Measurements from ENCODE around the gene PRPF6.

The PRPF6 gene

DNA sequence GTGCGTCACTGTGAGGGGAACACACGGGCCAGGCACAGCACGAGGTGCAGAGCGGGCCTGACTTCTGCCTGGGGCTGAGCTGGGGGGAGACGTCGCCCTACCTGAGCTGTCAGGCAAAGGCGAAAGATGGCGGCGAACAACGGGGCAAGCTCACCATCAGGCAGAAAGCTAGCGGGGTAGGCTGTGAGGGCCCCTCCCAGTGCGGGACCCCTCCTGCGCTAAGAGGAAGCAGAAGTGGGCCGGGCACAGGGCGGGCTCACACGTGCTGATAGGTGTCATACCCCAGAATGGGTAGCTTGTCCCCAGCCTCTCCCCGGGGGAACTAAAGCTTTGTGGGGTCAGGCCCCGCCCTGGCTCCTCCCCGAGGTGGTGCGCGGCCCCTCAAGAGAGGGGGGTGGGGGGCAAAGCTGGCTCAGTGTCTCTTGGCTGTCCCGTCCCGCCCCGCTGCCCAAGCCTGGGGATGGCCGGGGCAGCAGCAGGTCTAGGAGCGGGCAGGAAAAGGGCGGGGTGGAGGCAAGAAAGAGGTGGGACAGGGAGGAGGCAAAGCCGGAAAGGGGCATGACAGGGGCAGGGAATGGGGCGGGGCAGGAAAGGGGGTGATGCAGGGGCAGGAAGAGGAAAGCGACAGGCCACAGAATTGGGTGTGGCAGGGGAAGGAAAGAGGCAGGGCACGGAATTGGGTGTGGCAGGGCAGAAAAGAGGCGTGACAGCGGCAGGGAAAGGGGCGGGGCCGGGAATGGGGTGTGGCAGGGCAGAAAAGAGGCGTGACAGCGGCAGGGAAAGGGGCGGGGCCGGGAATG lies 39.5 kb upstream of the PRPF6 start:
- Histone ChIP-seq H3K4me1 (peaks cover 0 to 9% (median 0%) of the 10 kb centered on the region in 4 donors), H3K27me3 (no peaks in the 10 kb centered on the region), H3K4me3 (no peak overlapping the region), H3K27ac (no peak overlapping the region), H3K9me3 (no peaks in the 10 kb centered on the region), H3K36me3 (peaks cover 37 to 86% (median 69%) of the 10 kb centered on the region in 3 donors)
- intact Hi-C loops (cut with DNase I; ENCODE audit: low total_unique reads) = no loop called here
- TF ChIP-seq, protein P1, sequence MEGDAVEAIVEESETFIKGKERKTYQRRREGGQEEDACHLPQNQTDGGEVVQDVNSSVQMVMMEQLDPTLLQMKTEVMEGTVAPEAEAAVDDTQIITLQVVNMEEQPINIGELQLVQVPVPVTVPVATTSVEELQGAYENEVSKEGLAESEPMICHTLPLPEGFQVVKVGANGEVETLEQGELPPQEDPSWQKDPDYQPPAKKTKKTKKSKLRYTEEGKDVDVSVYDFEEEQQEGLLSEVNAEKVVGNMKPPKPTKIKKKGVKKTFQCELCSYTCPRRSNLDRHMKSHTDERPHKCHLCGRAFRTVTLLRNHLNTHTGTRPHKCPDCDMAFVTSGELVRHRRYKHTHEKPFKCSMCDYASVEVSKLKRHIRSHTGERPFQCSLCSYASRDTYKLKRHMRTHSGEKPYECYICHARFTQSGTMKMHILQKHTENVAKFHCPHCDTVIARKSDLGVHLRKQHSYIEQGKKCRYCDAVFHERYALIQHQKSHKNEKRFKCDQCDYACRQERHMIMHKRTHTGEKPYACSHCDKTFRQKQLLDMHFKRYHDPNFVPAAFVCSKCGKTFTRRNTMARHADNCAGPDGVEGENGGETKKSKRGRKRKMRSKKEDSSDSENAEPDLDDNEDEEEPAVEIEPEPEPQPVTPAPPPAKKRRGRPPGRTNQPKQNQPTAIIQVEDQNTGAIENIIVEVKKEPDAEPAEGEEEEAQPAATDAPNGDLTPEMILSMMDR (IDR thresholded peaks at IDR 0.05) = no peak
- DNase-seq = peak; percentile 64 to 77

DNA sequence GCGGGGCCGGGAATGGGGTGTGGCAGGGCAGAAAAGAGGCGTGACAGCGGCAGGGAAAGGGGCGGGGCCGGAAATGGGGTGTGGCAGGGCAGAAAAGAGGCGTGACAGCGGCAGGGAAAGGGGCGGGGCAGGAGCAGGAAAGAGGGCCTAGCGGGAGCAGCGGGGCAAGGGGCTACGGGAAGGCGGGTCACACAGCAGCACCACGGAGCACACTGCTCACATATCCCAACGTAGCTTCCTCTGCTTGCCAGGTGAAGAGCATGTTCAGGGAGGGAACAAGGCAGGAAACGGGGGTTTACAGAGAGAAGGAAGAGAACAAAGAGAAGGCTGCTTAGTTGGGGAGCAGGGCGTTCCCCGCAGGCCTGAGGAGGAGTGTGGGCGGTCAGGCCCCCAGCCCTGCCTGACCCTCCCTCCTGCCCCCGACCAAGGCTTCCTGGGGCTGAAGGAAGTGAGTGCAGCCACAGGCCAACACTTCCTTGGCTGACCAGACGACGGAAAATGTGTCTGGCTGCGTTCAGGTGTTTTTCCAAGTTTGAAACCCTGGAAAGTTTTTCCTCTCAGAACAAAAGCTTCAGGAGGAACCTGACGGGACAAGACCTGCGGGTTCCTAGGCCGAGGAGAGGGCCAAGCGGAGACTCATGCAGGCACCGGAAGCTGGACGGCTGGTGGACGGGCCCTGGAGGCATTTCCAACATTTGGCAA lies 38.5 kb upstream of the PRPF6 start:
- H3K36me3 ChIP-seq = peaks cover 37 to 83% (median 71%) of the 10 kb centered on the region in 3 donors
- no peak overlapping the region for H3K27ac ChIP-seq
- H3K9me3 ChIP-seq = no peaks in the 10 kb centered on the region
- intact Hi-C loops (cut with DNase I; ENCODE audit: low total_unique reads) = no loop called here
- peak in 1 of 2 donors; percentile 66 for DNase-seq
- TF ChIP-seq, protein P1 (IDR thresholded peaks at IDR 0.05) = no peak
- no peaks in the 10 kb centered on the region for H3K27me3 ChIP-seq
- no peak overlapping the region for H3K4me3 ChIP-seq
- H3K4me1 ChIP-seq = peaks cover 0 to 11% (median 1%) of the 10 kb centered on the region in 4 donors

DNA sequence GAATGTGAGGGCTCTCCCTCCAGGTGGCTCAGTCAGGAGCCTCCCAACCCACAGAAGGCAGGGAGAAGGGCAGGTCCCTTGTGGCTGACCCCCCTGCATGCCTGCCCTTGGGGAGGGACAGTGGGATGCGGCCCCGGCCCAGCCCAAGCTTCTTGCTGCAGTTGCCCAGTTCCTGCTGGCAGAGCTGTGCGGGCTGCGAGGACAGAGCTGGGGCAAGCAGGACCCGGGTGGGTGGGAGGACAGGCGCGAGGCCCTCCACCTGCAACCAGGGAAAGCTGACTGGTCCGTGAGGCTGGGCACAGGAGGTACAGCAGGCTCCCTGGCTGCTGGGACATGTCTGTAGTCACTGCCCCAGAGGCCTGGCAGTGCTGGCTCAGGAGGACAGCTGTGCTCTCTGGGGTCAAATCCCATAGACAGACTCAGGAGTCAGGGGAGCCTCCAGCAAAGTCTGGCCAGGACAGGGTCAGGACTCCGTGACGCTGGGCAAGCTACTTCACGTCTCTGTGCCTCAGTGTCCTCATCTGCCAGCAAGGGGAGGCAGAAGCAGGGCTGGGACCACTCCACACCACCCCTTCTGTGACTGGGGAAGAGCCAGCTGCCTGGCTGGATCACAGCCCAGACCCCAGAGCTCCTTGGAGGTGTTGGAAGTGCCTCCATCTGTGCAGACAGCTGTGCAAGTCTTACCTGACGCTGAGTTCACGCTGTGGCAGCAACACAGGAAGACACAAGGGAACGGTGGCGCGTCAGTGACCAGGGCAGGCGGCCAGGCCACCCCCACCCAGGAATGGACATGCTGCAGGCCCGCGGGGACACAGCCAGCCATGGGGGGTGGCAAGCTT lies 37.7 kb upstream of the PRPF6 start:
- Histone ChIP-seq H3K4me3 (no peak overlapping the region), H3K36me3 (peaks cover 37 to 75% (median 71%) of the 10 kb centered on the region in 3 donors), H3K27me3 (no peaks in the 10 kb centered on the region), H3K9me3 (no peaks in the 10 kb centered on the region), H3K27ac (no peak overlapping the region), H3K4me1 (peaks cover 0 to 19% (median 6%) of the 10 kb centered on the region in 4 donors)
- intact Hi-C loops (cut with DNase I; ENCODE audit: low total_unique reads) = no loop called here
- TF ChIP-seq, protein P1 (IDR thresholded peaks at IDR 0.05) = no peak
- DNase-seq = peak in 1 of 2 donors; percentile 67

DNA sequence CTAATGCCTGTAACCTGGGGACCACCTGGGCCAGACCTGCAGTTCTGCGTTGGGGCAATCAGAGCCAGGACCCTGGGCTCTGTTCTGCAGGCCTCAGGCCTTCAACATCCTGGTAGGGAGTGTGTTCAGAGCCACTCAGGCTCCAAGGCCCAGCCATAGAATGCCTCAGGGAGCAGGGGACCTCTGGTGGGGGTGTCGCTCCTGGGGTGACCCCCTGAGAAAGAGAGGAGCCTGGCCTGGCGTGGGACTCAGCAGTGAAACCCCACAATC lies 37.2 kb upstream of the PRPF6 start:
- intact Hi-C loops (cut with DNase I; ENCODE audit: low total_unique reads) = no loop called here
- H3K36me3 ChIP-seq = peaks cover 37 to 70% (median 66%) of the 10 kb centered on the region in 3 donors
- no peak for DNase-seq
- H3K4me1 ChIP-seq = peaks cover 0 to 24% (median 12%) of the 10 kb centered on the region in 4 donors
- H3K27me3 ChIP-seq = no peaks in the 10 kb centered on the region
- no peak overlapping the region for H3K4me3 ChIP-seq
- H3K9me3 ChIP-seq = no peaks in the 10 kb centered on the region
- no peak overlapping the region for H3K27ac ChIP-seq
- TF ChIP-seq, protein P1 (IDR thresholded peaks at IDR 0.05) = no peak

DNA sequence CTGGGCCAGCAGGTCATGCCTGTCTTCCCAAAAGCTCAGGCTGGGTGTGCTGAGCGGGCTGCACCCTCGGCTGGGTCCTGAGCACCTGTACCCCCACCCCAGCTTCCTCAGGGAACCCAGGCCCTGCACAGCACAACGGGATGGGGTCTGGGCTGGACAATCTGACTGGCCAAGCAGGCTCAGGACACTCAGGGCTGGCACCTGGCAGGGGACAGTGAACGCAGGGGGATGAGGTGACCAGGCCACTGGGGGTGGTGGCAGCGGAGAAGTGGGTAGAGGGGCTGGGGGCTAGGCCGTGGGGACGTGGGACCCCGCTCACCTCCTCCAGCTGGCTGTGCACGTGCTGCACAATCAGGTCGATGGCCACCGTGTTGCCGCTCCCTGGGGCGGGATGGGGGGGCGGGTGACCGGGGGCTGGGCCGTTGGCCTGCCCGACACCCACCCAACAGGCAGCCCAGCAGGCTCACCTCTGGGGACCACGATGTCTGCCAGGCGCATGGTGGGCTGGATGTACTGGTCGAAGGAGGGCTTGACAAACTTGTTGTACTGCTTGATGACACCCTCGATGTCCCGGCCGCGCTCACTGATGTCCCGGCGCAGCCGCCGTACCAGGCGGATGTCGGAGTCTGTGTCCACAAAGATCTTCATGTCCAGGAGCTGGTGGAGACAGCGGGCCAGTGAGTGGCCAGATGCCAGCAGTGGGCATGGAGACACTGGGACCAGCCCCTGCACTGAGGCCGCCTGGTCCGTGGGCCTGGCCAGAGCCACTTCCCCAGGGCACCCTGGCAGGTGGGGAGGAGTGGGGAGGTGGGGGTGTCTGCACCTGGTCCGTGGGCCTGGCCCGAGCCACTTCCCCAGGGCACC lies 36.6 kb upstream of the PRPF6 start:
- intact Hi-C loops (cut with DNase I; ENCODE audit: low total_unique reads) = no loop called here
- Histone ChIP-seq H3K9me3 (no peaks in the 10 kb centered on the region), H3K4me1 (peaks cover 0 to 30% (median 18%) of the 10 kb centered on the region in 4 donors), H3K36me3 (peaks cover 37 to 64% (median 60%) of the 10 kb centered on the region in 3 donors), H3K4me3 (no peak overlapping the region), H3K27ac (no peak overlapping the region), H3K27me3 (no peaks in the 10 kb centered on the region)
- TF ChIP-seq, protein P1 (IDR thresholded peaks at IDR 0.05) = no peak
- peak in 1 of 2 donors; percentile 65 for DNase-seq
